NCI-H2171 (cell line): ENCODE data around the gene GATA5.
"Not testable (repeated sequence)": the region's sequence is repeated elsewhere in the genome, so short reads cannot be mapped to it uniquely, and the experiment has no call there.

Experiments
- DNase-seq: peaks from one replicate; lab custom pipeline; 2025; lab: John Stamatoyannopoulos, UW

The GATA5 gene

DNA sequence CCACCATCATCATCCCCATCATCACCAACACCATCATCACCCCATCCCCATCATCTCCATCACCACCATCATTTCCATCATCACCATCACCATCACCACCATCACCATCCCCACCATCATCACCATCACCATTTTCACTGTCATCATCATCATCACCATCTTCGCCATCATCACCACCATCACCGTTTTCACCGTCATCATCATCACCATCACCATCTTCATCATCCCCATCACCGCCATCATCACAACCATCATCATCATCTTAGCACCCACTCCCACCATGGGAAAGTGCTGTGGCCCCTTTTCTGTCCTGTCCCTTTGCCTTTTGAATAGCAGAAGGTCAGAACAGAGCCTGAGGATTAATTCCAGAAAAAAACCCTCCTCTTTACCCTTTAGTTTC is 28.5 kb upstream of the GATA5 start:
- no peak for DNase-seq

DNA sequence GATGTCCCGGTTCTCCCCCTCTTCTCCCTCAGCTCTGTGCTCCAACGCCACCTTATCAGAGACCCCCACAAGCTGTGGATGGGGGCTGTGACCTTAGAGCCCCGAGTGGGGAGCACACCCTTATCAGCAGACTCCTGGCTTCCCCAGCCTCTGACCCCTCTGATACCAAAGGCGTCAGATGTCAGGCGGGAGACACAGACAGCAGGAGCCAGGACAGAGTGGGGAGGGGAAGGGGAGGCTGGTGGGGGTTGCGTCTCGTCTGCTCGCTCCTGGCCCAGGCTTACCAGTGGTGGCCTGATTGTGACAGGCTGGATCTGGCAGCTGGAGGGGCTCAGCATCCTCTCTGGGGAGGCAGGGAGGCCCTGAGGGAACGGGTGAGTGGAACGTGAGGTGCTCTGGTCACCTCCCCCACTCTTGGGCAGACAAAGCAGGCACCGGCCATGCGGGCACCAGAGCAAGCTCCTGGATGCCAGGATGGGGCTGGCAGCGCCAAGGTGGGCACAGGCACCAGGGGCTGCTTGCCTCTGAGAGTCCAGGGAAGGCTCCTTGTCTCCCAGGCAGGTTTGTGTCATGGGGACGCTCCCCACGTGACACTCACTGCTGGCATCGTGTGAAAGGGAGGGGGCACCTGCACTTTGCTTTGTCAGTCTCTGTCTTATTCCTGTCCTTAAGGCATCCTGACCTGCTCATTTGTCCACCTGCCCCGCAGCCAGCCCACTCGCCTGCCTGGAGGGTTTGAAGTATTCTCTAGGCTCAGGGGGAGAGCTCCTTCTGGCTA is 27.8 kb upstream of the GATA5 start:
- DNase-seq, result no peak

DNA sequence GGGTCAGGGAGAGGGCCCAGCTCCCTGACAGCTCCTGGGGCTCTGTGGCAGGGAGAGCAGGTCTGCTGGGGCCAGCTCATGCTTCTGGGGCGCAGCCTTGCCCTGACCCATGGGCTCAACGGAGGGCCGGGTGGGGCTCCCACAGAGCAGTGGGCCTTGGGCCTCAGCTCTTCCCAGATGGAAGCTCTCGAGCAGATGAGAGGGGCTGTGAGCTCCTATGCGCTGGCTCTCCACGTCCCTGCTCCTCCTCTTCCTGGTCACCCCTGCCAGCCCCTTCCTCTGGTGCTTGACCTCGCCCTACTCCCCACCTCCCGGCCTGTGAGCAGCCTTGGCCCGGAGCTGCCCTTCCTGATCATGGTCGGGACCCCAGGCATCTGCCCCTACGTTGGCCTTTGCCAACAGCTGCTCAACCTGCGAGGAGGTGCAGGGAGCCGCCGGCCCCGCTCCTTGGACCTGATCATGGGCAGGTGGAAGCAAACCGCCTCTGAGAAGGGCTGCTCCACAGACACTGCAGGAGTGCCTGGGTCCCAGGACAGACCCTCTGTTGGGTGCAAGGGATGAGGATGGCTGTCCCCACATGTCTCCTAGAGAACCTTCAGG is 26.8 kb upstream of the GATA5 start:
- DNase-seq, result no peak

DNA sequence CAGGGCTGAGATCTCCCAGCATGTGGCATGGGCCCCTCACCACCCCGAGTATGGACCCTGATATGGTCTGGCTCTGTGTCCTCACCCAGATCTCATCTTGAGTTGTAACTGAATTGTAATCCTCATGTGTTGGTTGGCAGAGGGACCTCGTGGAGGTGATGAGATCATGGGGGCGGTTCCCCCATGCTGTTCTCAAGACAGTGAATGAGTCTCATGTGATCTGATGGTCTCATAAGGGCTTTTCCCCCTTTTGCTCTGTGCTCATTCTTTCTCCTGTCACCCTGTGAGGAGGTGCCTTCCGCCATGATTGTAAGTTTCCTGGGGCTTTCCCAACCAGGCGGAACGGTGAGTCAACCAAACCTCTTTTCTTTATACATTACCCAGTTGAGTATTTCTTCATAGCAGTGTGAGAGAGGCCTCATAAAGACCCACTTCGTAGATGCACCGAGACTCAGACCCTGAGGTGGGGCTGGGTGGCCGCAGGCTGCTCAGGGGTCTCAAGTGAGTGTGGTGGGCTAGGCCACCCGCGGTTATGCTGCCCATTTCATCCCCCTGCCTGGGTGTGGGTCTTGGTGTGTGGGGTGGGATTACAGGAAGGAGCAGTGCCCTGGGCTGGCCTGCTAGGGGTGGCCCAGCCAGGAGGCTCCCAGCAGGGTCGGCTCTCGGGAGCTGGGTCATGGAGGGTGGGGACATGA is 26.2 kb upstream of the GATA5 start:
- DNase-seq, result no peak

DNA sequence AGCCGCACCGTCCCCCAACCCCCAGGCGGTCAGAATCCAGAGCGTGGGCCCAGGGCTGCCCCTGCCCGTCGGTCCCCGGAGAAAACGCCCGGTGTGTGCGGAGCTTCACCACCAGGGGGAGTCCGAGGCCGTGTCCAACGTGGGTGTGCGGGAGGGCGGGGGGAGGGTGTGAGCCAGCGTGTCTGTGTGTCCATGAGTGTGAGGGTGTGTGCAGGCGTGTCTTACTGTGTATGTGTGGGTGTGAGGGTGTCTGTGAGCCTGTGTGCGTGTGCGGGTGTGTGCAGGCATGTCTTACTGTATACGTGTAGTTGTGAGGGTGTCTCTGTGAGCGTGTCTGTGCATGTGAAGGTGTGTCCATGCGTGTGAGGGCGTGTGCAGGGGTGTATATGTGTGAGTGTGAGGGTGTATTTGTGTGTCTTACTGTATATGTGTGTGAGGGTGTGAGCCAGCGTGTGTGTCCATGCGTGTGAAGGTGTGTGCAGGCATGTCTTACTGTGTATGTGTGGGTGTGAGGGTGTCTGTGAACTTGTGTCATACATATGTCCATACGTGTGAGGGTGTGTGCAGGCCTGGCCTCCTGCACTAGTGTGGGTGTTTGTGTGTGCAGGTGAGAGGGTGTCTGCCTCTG is 24.6 kb upstream of the GATA5 start:
- peak; percentile 41 for DNase-seq

DNA sequence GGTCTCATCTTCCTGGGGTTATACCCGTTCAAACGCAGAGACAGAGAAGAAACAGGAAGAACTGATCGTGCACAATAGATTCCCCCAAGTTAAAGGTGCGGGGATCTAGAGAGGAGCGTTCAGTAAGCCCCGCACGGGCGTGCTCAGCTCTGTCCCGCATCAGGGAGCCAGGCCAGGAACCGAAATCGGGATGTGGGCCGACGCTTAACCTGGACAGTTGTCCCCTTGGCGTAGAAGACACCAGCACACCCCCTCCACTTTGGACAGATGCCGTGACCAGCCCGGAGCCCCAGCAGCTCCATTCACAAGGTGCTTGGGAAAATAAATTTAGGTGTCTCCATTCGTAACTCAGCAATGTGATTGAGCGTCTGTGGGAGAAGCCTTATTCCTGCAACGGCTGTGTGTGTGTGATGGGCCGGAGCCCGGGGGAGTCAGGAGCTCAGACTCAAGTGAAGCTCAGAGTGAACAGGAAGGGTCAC is 24.0 kb upstream of the GATA5 start:
- DNase-seq, result no peak

DNA sequence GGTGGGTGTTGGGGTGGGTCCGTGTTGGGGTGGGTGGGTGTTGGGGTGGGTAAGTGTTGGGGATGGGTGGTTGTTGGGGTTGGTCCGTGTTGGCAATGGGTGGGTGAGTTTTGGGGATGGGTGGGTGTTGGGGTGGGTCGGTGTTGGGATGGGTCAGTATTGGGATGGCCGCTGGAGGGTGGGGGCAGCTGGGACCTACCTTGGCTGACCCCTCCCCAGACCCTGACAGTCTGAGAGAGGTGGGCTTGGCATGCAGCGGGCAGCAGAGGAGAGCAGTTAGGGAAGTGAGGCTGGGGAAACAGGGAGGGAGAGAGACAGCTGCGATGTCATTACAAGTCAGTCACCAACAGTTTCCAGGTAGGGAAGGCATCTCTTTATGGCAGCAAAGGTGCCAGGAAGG is 23.1 kb upstream of the GATA5 start:
- DNase-seq, result no peak

DNA sequence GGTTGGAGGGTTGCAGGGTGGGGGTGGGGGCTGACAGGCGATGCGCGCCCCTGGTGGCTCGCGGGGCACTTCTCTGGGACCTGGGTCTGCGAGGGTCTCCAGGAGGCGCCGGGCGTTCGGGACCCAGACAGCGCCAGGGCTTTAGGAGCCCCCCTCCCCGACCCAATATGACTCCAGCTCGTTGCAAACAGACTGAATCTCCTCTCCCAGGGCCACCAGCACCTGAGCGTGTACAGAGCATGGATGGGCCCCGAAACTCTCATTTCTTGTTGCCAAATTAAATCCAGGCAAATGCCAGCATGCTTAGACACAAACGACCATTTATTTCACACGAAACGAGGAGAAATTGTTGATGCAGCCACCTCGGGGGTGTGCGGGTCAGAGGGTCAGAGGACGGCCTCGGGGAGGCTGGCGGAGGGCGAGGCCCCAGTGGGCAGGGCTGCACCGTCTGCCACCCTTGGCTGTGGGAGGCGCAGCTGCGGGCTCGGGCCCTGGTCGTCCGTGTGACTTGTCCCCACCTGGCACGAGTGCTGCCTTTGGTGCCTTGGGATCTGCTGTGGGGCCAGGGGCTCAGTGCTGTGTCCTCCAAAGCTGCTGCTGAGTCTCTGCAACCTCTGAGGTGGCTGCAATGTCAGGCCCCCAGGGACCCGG is 20.9 kb upstream of the GATA5 start:
- DNase-seq, result no peak

DNA sequence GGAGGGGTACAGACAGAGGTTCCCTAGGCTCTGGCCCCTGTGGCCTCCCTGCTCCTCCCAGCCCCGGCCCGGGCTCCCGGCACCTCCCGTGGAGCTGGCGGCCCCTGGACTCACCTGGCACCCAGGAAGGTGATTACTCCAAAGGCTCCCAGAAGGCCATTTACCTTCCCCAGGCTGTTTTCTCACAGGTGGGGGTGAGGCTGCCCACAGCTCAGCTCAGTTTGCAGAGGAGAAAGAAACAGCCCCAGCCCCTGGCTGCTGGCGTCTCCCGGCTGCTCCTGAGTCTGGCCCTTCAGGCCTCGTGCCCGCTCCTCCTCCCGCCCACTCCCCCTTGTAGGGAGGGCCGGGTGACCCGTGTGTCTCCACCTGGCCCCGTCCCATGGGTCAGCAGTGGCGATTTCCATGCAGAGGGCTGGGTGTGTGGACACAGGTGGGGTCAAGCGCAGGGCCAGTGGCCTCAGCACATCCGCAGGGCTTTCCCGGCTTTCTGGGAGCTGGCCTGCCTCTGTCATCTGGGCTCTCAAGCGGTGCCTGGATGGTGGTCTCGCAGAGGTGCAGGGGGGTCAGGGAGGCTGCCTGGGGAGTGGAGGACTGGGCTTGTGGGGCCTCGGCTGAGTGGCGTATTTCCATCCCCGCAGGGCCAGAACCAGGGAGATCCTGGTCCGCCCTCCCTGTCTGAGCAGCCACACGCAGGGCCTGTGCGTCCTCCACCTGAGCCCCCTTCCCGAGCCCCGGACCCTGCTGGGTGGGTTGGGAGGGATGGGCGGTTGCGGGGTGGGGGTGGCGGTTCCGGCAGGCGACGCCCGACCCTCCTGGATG is 20.2 kb upstream of the GATA5 start:
- DNase-seq, result no peak

DNA sequence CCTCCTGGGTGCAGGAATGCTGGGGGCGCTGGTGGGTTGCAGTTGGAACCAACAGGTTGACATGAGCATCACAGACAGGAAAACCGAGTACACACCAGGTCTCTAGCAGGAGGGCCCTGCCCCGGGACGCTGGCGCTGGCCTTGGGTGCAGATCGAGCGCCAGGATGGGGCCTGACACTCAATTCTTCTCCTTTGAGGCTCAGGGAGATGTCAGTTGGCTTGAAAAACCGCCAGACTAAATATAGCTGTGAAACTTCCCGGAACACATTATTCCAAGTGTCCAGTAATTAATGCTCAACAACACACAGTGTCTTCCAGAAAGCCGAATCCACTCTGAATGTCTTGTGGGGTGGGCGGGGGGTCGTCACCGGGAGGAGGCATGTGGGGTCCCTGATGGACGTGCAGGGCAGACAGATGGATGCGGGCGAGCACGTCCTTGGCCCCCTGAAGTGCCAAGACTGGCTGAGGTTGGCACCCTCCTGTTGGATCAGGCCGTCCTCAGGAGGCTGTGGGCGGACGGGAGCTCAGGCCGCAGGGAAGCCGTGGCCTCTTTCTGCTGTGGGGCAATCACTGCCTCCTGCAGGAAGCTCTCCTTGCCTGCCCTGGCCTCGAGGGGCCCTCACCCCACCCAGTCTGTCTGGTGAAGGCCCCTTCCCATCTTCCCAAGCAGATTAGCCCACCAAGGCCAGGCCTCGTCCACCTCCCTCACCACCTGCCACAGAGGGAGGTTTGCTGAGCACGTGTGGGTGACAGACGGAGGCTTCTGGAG is 19.4 kb upstream of the GATA5 start:
- DNase-seq, result no peak

DNA sequence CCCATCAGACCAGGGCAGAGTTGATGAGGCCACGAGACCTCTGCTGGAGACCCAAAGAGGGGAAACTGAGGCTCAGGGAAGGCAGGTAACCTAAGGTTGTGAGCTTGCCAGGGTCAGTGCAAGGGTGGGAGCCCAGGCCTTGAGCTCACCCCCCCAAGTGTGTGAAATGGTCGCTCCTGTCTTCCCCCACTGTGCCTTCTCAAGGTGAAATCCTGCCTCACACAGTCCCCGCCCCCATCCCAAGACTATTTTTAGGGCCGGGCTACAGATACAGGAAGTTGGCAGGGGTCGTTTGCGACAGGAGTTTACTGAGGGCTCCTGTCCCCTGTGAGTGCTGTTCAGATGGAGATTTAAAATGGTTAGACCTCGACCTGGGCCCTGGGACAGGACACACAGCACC is 18.7 kb upstream of the GATA5 start:
- DNase-seq, result no peak

DNA sequence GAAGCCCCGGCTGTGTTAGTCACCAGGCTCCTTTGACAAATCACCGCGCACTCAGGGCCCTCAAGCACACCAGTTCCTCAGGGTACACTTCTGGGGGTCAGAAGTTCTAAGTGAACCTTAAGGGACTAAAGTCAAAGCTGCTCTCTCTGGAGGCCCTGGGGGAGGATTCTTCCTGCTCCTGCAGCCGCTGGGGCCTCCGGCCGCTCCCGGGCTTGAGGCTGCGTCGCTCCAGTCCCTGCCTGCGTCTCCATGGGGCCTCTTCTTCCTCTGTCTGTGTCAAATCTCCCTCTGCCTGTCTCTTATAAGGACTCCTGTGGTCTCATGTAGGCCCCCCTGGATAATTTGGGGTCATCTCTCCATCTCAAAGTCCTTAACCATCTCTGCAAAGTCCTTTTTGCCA is 18.1 kb upstream of the GATA5 start:
- no peak for DNase-seq

DNA sequence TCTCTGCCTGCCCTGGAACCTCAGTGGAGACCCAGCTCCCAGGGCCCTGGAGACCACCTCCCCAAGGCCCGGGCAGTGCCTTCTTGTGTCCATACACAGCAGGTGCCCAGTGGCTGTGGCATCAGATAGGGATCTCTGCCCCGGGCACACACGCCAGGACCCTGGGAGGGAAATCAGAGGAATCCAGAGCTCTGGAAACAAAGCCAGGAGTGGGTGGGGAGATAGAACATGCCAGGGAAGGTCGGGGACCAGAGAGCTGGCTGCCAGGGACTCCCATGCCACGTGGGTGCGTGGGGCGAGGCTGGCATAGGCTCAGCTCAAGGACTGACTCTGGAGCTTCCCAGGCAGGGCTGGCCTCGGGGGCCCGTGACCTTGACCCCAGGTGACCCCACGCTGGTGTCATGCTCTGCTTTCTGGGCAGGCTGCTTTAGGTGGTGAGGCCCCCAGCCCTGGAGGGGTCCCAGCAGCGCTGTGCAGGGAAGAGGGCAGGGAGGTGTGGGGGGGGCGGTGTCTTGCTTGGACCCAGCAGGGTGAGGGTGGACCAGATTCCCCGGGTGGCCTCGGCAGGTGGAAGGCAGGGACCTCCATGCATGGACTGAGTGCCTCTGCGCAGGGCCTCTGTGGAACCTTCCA is 17.6 kb upstream of the GATA5 start:
- no peak for DNase-seq

DNA sequence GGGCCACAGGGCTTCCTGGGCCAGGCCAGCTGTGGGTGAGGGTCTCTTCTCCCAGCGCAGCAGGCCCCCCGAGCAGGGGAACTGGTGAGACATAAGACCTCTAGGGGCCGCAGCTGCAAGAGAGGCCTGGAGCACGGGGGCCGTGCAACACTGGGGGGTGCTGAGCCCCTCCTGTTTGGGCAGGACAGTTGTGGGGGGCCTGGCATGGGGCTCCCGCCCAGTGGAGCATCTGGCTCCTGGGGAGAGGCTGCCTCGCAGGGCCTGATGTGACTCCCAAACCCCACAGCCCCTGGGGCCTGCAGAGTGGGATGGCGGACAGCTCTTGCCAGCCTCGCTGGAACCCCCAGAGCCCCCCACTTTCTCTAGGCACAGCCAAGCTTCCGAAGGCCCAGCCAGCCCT is 16.9 kb upstream of the GATA5 start:
- DNase-seq, result no peak

DNA sequence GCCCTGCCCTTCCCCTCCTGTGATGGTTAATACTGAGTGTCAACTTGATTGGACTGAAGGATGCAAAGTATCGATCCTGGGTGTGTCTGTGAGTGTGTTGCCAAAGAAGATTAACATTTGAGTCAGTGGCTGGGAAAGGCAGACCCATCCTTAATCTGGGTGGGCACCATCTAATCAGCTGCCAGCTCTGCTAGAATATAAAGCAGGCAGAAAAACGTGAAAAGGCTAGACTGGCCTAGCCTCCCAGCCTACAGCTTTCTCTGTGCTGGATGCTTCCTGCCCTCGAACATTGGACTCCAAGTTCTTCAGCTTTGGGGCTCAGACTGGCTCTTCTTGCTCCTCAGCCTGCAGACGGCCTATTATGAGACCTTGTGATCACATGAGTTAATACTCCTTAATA is 15.0 kb upstream of the GATA5 start:
- not testable (repeated sequence) for DNase-seq

DNA sequence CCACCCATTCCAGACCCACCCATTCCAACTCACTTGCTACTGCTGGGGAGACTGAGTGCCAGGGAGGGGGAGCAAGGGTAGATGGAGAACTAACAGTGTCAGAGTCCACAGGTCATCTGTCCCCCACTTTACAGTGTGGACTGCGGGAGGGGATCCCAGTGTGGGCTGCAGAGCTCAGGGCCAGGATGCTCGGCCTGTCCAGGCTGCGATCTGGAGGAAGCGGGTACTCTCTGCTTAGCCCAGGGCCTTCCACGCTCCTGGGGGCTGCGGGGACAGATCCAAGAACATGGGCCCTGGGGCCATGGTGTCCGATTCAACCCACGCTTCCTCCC is 14.1 kb upstream of the GATA5 start:
- no peak for DNase-seq

DNA sequence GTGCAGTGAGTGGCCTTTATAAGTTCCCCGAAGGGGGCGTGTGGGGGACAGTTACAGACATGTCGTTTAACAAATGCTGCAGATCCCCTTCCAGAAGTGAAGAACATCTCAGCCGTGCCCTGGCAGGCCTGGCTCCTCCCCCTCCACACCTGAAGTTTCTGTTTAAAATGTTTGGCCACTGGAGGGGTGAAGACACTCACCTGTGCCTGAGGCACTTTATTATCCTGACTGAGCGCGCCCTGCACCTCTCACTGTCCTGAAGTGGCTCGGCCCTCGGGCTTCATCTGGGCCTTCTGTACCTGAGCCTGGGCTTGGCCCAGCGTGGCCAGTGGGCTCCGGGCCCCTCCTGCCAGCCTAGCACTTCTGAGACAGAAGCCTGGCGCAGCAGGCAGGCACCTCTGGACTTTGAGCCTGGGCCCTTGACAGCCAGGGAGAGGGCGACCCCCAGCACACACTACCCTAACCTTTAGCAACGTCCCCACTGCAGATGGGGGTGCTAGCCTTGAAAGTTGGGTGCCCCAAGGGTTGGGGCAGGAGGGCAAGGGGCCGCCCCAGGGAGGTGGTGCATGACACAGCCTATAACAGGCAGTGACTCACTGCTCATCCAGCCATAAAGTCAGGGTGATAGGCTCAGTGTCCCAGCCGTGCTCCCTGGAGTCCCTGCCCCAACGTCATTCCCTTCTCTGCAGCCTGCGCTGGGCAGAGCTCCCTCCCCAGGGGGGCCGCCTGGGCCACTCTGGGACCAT is 13.6 kb upstream of the GATA5 start:
- DNase-seq, result no peak

DNA sequence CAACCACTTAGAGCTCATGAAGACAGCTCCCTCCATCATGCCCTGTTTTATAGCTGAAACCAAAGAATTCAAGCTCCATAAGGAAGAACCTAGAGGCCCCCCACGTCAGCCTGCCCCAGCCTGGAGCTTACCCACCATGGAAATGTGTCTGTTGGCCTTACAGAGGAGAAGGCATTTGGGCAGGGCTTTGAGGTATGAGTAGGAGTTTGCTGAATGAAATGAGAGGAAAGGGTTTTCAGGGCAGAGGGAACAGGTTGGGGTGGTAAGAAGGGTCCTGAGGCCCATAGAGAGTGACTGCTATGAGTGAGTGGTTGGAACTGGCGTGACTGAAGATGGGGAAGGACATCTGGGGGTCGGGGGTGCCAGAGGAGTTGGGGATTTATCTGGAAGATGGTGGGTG is 12.7 kb upstream of the GATA5 start:
- DNase-seq, result no peak

DNA sequence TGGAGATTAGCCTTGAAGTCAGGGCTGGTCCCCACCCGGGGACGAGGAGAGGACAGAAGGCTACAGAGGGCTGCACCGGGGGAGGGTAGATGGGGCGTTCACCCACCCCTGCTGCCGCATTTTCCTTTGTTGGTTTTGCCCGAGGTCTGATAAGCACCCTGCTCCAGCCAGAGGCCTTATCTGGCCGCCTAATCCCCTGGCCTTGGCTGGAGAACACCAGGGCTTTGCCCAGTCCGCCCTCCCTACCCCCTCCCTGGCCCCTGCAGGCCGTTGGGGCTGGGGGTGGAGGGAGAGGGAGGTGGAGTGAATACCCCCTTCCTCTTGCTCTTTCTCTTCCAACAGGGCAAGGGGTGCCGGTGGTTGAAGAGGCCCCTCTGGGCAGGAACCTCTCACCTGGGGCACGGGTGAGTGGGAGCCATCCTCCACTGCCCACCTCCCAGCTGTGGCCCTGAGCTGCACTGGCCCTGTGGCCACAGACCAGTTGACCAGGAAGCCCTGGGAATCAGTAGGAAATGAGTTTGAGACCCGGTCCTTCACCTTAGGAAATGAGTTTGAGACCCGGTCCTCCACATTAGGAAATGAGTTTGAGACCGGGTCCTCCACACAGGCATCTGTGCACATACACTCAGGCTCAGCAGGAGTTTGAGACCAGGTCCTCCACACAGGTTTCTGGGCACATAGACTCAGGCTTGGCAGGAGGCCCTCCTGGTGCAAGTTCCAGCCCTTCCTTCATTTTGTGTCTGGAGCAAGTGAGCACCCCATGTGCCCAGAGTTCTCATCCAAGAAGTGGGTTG is 12.0 kb upstream of the GATA5 start:
- DNase-seq, result no peak
